Pancreas (tissue), 10 donors: ENCODE results near the gene FNDC3B. TPM values are rescaled to one million over a fixed set of nuclear protein-coding genes. Genes with fewer than 3 reads are reported as not detected.

Source experiments
- ATAC-seq, 4 donors: fragments of 200-7000 bp; cut with Tn5 transposase; one replicate each; pipeline versions ENCODE4 v1.8.0 to v1.9.1; 2020; ENCODE audit warnings: mild to moderate bottlenecking in 4 of 4, moderate library complexity in 4 of 4
- DNase-seq, 6 donors: peaks; one replicate each; pipeline ENCODE4 v3.0.0-alpha.2; 2020
- FAIRE-seq: peaks from 2 replicates; lab custom pipeline; 2012; peaks lifted over from hg19 to GRCh38; lab: Jason Lieb, UNC
- H3K27ac ChIP-seq, 4 donors: fragments of 200-600 bp; sonication (generic); 1 replicate in 3 of 4; 2 replicates in 1 of 4; pipeline versions ENCODE4 v1.5.0 to v1.8.0; 2020
- H3K27me3 ChIP-seq, 4 donors: fragments of 200-600 bp; one replicate each; pipeline ENCODE4 v1.8.0; 2021
- H3K36me3 ChIP-seq, 3 donors: fragments of 200-600 bp; sonication (generic) in 1 of 3; one replicate each; pipeline versions ENCODE4 v1.5.0 to v1.8.0; 2020 to 2021
- H3K4me1 ChIP-seq, 3 donors: fragments of 200-600 bp; one replicate each; pipeline ENCODE4 v1.8.0; 2021
- H3K4me3 ChIP-seq, 4 donors: fragments of 200-600 bp; sonication (generic) in 2 of 4; one replicate each; pipeline versions ENCODE4 v1.5.0 to v1.8.0; 2020 to 2021
- H3K9me3 ChIP-seq, 4 donors: fragments of 200-600 bp; one replicate each; pipeline ENCODE4 v1.8.0; 2021
- WGBS, 2 donors: extraction: QIAGEN DNeasy Blood & Tissue Kit; methylation state at CpG; one replicate each; pipeline ENCODE4 v1.1.7; 2013; 5-methylcytosine and 5-hydroxymethylcytosine counted together
- intact Hi-C, 3 donors: fragments of 100-400 bp; cut with DNase I; formaldehyde crosslinking; loops; one replicate each; pipeline versions ENCODE4 v1.11.1 to v1.14.2; 2022
- polyA plus RNA-seq, 2 donors: library from polyadenylated mRNA; stranded (reverse); fragments of 200-250 nt; gene quantifications; one replicate each; pipeline ENCODE4 v1.2.3, GENCODE V29; 2013
- total RNA-seq, 6 donors: library from RNA; stranded (reverse); fragmentation: NEBNext Ultra II Directional in 4 of 6; extraction: Animal tissue kit (Norgen Biotek cat#: 25700) in 4 of 6; gene quantifications; one replicate each; pipeline versions ENCODE4 v1.2.1 to v1.2.4, GENCODE V29; 2021 to 2023
- TF ChIP-seq, protein P1 (sequence below), 4 donors: fragments of 200-600 bp; sonication (generic) in 3 of 4; IDR thresholded peaks; one replicate each; pipeline versions ENCODE4 v1.5.0 to v1.8.0; 2021; ENCODE audit warnings: antibody characterized with exemption in 4 of 4
- donor health status: healthy with polysubstance abuse.
- donor health status: DM: no; HTN: no; CAD: no; lungs with moderate emphysema.
- donor health status: DM: no; HTN: no; CAD: no.
- donor health status: control.
- donor health status: control.
- donor health status: Bipolar disorder and iron deficiency.
- donor health status: DM: yes; HTN: yes; CAD: no.
- donor health status: DM: no; HTN: no; CAD: no.
- donor health status: DM: no; HTN: no; CAD: no.
- donor health status: DM: yes; HTN: yes; CAD: no.

The FNDC3B gene
- total and polyA plus RNA-seq, 8 donors: 9.3 to 126 (median 73.2) TPM

DNA sequence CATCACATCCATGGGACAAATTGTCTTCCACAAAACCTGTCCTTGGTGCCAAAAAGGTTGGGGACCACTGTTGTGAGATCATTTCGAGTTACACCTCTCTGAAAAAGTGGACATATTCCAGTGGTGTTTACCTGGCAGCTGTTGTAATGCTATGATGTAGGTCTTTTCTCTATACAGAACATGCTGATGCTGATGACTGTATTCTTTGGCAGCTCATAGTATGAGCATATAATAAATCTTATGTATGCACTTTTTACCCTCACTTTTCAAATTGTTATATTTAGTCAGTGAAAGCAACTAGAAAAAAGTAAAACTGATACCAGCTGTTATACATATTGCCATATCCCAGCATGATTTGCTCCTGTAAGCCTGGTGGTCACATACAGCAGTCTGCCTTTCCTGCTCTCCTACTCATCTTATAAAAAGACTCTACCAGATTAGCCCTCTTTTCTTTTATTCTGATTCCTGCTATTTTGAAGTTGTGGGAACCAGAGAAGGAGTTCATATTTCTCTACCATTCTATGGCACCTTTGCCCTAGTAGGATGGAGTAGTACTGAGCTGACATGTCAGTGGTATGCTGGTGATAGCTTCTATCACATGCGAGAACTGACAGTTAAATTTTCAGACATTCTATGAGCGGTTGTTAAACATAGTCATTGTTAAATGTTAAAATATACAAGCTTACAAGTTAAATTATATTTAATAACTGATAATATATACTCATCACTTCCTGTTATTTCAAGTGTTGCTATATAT is 128.7 kb downstream of the FNDC3B start:
- DNase-seq (no peak), ATAC-seq (no peak), FAIRE-seq (no peak)
- H3K4me1 ChIP-seq: peaks cover 8 to 20% (median 12%) of the 10 kb centered on the region in 3 donors
- TF ChIP-seq, protein P1, sequence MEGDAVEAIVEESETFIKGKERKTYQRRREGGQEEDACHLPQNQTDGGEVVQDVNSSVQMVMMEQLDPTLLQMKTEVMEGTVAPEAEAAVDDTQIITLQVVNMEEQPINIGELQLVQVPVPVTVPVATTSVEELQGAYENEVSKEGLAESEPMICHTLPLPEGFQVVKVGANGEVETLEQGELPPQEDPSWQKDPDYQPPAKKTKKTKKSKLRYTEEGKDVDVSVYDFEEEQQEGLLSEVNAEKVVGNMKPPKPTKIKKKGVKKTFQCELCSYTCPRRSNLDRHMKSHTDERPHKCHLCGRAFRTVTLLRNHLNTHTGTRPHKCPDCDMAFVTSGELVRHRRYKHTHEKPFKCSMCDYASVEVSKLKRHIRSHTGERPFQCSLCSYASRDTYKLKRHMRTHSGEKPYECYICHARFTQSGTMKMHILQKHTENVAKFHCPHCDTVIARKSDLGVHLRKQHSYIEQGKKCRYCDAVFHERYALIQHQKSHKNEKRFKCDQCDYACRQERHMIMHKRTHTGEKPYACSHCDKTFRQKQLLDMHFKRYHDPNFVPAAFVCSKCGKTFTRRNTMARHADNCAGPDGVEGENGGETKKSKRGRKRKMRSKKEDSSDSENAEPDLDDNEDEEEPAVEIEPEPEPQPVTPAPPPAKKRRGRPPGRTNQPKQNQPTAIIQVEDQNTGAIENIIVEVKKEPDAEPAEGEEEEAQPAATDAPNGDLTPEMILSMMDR (IDR thresholded peaks at IDR 0.05): no peak
- no peak overlapping the region for H3K27ac ChIP-seq
- intact Hi-C loops: no loop called here
- WGBS, 2 donors: 81 to 88% methylated on average over 3 of the region's 3 CpGs
- no peaks in the 10 kb centered on the region for H3K36me3 ChIP-seq
- H3K9me3 ChIP-seq: no peaks in the 10 kb centered on the region
- no peaks in the 10 kb centered on the region for H3K27me3 ChIP-seq
- no peak overlapping the region for H3K4me3 ChIP-seq

DNA sequence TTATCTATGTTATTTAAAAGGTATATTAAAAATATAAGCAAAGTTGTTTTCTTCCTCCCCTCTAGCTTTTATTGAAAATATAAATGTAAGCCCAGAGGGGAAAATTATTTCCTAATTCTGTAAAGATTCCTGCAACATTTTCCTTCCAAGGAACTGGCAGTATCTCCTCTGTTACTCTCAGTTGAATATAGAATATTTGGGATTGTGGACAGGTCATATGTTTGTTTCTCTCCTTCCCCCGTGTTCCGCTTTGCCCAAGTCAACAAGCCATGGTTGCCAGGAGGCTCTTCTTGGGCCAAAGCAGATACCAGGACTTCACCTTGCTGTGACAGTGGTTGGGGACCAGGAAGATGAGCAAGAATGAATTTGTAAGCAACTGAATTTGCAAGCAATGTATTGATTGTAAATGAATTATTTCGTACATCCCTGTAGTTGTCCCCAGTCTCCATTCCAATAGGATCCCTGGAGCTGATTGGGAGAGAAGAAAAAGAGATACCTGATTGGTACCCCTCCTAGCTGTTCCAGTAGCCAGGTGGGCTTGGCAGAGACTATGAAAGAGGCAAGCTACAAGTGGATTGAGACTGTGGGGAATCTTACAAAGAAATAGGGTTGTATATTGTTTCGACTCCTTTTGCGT is 130.8 kb downstream of the FNDC3B start:
- ATAC-seq: no peak
- no peaks in the 10 kb centered on the region for H3K9me3 ChIP-seq
- no peak overlapping the region for H3K4me3 ChIP-seq
- no peaks in the 10 kb centered on the region for H3K27me3 ChIP-seq
- TF ChIP-seq, protein P1 (IDR thresholded peaks at IDR 0.05): no peak
- peaks cover 8 to 20% (median 12%) of the 10 kb centered on the region in 3 donors for H3K4me1 ChIP-seq
- intact Hi-C loops: no loop called here
- H3K36me3 ChIP-seq: no peaks in the 10 kb centered on the region
- WGBS, 2 donors: 74 to 77% methylated on average over 5 of the region's 5 CpGs
- peak overlapping the region in 1 of 4 donors; percentile 17 for H3K27ac ChIP-seq
- no peak for DNase-seq
- FAIRE-seq: no peak

DNA sequence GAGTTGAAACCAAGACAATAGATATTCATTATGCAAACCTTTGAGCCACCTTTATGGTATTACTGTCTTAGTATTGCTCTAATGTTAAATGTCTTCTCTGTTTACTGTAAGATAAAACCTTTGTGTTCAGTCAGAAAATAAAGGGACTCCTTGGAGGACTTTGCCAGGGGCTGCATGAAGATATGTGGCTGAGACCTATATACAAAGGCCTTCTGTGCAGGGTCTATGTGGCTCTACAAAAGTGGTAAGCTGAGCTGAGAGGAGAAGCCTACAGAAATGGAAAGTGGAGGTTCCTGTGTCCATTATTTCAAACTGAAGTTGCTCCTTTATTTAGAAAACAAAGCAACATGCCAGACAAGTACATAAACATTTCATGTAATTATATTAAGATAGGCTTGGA is 131.5 kb downstream of the FNDC3B start:
- FAIRE-seq (no peak), ATAC-seq (no peak), DNase-seq (no peak)
- Histone ChIP-seq H3K27ac (no peak overlapping the region), H3K4me1 (peaks cover 8 to 20% (median 12%) of the 10 kb centered on the region in 3 donors), H3K27me3 (no peaks in the 10 kb centered on the region), H3K36me3 (no peaks in the 10 kb centered on the region), H3K9me3 (no peaks in the 10 kb centered on the region), H3K4me3 (no peak overlapping the region)
- TF ChIP-seq, protein P1 (IDR thresholded peaks at IDR 0.05): no peak
- intact Hi-C loops: no loop called here

DNA sequence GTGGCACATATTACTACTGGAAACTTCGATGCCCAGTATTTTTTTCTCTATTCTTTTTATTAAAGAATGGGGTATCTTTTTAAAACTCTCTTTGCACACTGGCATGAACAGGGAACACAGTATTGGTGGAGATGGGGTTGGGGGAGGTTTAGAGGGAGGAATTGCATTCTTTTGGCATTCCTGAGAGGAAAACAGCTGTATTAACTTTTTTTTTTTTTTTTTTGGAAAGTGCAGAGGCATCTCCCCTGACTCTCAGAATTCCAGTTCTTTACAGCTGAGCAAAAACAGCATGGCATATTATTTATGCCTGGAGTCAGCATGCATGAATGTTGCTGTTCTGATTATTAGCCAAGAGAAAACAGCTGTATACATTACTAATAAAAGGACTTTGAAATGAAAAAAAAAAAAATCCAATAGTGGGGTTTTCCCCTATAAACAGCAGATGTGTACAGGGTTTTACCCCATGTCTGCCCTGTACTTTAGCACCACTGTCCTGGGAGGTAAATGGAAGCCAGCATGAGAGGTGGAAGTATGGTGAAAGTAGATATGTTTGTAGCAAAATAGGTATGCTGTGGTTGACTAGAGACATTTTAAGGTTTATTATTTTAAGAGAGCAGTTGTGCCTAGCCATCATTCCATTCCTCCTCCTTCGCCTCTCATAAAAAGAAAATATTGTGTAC is 132.2 kb downstream of the FNDC3B start:
- DNase-seq: no peak
- Histone ChIP-seq H3K27me3 (no peaks in the 10 kb centered on the region), H3K36me3 (no peaks in the 10 kb centered on the region), H3K27ac (peak overlapping the region in 1 of 4 donors; percentile 1), H3K4me3 (no peak overlapping the region), H3K9me3 (no peaks in the 10 kb centered on the region), H3K4me1 (peaks cover 8 to 17% (median 12%) of the 10 kb centered on the region in 3 donors)
- ATAC-seq: no peak
- WGBS, 2 donors: 81 to 86% methylated on average over 2 of the region's 2 CpGs
- FAIRE-seq: no peak
- TF ChIP-seq, protein P1 (IDR thresholded peaks at IDR 0.05): no peak
- intact Hi-C loops: no loop called here
